ENCODE results near the gene BNIP3.
"Not testable (repeated sequence)": the region's sequence is repeated elsewhere in the genome, so short reads cannot be mapped to it uniquely, and the experiment has no call there.

BNIP3 gene

DNA sequence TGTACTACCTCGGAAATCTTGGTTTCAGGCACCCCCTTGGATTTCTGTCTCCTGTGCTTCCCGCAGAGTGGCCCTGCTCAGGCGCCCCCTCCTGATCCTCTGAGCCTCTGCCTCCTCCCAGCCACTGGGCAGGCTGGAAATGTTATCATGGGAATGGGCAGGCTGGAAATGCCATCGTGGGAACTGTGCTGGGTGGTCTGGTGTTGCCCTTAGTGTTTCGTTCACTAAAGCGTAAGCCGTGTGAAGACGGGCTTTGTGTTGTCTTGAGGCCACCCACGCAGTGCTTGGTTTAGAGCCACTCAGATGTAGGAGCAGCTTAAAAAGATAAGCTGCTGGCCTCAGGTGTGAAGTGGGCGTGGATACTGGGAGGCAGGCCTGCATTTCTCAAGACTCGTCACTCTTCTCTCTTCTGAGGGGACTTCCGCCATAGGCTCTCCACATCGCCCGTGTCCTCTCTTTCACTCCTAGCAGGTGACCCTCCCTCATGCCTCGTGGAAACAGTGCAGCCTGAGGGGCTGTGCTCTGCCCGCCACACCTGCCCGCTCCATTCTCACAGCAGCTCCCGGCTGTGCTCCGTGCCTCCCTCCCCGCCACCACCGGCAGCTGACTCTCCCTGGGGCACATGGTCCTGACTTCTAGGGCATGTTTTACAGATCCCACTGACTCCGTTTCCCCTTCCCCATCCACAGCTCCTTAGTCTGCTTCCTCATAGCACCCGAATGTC, 52.4 kb downstream of the BNIP3 start:
- no peak for DNase-seq (ENCODE audit: low spot score)

DNA sequence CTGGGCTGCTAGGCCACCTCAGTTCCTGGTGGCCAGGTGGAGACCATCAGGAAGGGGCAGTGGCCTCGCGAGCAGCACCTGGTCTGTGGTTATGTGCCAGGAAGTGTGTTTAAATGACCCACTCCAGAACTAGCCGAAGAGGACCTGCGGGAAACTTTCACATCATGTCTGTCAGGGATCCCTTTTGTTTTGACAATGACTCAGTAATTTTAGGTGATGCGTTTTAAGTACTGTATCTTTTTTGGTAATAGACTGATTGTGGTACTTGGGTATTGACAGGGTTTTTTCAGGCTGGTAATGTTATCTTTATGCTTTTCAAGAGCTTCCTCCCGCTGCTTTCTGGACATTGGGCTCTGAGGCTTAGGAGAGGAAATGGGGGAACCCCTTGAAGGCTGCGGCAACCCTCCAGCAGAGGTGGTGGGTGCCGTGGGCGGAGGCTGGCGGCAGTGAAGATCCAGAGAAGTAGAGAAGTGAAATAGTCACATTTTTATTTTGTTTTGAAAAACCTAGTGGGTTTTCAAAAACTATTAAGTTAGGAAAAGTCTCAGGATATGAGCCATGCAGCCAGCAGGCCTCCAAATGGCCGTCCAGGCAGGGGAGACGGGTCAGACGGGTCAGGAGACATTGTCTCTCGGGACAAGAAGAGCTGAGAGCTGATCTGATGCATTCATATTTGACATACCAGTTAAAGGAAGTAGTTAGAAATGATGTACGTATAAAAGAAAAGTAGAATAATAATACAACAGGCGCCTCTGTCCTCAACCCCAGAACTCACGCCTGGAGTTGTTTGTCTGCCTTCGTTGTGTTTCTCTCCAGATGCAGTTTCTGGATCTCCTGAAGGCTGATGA, 53.3 kb downstream of the BNIP3 start:
- peak; percentile 7 for DNase-seq (ENCODE audit: low spot score)

DNA sequence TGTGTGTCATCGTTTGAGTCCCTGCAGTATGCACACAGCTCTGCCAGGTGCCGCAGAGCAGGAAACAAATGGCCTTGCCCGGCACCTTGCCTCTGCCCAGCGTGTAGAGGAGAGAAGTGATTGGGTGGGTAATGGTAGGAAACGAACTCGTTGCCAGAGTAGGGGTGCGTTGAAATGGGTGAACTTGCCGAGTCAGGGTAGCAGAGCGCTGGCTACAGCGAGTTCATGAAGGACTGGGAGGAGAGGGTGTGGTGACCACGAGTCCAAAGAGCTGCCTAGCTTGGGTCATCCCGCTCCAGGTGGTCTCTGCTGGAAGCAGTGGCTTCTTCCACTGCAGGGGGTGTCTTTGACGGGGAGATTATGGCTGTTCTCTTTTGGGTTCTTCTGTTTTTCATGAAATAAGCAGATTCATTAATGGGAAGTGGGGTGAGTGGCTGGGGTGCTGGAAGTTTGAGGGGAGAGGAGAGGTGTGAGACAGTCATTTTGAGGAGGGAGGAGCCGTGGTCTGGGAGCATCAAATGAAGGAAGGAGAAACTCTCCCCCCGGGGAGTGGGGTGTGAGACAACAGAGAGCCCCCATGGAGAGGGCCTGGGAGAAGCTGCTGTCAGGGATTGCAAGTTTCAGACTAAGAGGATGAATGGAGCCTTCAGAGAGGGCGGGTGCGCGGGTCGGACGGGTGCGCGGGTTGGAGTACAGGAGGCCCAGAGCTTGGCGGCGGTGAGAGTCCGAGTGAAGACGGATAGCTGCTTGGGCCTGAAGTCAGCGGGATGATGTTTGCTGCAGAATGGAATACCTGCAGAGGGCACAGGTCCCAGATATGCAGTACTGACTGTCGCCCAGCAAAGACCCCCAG, 54.8 kb downstream of the BNIP3 start:
- no peak for DNase-seq (ENCODE audit: low spot score)

DNA sequence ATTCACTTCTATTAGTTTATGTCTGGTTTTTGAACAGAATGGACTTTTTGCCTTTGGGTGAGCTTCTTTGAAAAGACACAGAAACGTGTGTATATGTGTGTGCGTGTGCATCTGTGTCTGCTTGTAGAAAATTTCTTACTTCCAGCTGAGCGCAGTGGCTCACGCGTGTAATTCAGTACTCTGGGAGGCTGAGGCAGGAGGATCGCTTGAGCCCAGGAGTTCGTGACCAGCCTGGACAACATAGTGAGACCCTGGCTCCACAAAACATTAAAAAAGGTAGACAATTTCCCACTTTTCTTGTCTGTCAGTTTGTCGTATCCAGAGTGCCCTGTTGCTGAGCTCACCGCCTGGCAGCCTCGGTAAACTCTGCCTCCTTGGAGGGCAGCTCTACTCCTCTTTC, 55.5 kb downstream of the BNIP3 start:
- no peak for DNase-seq (ENCODE audit: low spot score)

DNA sequence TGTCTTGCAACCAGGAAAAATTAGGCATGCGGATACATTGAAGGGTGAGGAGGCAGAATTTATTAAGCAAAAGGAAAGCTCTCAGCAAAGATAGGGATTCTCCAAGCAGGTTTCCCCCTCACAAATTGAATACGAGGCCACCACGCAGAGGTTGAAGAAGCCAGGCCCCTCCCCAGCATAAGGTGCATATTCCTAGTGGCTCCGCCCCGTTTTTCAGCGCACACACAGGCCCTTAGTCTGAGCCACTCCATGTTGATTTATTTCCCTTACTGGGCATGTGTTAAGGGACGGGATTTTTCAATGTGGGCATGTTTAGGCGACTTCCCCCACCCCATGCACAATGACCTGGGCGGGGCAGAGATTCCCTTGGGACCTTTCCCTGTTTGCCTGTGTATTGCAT, 56.0 kb downstream of the BNIP3 start:
- DNase-seq (ENCODE audit: low spot score): no peak

DNA sequence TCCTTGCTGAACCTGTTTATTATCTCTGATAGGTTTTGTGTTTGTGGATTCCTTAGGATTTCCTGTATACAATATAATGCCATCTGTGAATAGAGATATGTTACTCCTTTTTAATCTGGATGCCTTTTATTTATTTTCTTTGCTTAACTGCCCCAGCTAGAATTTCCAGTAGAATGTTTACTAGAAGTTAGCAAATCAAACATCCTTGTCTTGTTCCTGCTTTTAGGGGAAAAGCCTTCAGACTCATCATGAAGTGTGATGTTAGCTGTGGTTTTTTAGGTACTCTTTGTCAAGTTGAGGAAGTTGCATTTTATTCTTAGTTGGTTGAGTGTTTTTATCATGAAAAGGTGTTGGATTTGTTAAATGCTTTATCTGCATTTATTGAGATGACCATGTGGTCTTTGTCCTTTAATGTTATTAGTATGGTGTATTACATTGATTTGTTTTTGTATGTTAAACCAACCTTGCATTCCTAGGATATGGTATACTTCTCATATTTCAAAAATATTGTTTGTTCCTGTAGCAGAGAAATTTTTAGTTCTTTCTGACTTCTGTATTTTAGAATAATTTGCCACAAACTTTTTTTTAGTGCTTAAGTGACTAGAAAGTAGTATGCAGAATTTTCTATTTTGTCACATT, 56.6 kb downstream of the BNIP3 start:
- no peak for DNase-seq (ENCODE audit: low spot score)

DNA sequence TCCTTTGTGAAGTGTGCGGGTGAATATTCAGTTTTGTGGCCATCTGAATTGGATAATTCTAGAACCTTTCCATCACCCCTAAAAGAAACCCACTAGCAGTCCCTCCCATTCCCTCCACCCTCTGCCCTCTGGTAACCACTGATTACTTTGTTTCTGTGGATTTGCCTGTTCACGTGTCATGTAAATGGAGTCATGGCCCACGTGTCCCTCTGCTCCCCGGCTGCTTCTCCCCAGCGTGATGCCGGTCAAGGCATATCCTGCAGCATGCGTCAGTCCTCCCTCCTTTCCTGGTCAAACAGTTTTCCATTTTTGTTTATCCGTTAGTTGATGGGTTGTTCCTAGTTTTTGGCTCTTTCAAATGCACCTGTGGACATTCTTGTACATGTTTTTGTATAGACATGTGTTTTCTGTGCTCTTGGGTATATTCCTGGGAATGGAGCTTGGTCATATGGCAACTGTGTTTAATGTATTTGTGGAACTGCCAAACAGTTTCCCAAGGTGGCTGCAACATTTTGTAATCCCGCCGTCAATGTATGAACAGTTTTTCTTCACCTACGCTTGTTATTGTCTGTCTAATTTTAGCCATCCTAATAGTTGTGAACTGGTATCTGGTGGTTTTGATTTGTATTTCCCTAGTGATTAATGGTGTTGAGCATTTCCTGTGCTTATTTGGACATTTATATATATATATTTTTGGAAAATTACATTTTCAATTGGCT, 58.5 kb downstream of the BNIP3 start:
- DNase-seq (ENCODE audit: low spot score): no peak

DNA sequence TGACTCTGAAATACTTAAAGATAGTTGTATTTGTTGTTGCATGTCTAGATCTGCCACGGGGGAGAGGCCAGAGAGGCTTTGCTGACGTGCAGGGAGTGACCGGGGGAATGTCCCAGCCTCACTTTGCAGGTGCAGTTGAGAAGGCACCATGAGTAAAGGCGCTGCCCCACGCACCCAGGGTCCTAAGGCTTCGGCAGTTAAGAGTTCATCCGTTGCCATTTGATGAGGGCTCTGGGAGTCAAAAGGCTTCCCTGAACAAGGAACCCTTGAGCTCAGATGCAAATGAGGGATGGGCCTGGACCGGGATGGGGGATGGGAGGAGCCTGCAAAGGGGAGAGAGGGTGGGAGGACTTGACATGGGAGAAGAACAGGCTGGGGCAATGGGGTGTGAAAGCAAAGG, 60.5 kb downstream of the BNIP3 start:
- DNase-seq (ENCODE audit: low spot score): no peak

DNA sequence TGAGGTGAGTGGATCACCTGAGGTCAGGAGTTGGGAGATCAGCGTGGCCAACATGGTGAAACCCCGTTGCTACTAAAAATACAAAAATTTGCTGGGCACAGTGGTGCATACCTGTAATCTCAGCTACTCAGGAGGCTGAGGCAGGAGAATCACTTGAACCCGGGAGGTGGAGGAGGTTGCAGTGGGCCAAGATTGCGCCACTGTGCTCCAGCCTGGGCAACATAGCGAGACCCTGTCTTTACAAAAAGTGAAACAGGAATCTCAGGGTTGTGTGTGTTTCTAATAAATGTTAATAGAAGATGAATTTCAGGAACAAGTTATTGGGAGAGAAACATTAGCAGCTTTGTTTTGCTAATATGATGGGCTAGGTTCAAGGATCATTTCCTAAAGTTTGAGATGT, 61.0 kb downstream of the BNIP3 start:
- no peak for DNase-seq (ENCODE audit: low spot score)

DNA sequence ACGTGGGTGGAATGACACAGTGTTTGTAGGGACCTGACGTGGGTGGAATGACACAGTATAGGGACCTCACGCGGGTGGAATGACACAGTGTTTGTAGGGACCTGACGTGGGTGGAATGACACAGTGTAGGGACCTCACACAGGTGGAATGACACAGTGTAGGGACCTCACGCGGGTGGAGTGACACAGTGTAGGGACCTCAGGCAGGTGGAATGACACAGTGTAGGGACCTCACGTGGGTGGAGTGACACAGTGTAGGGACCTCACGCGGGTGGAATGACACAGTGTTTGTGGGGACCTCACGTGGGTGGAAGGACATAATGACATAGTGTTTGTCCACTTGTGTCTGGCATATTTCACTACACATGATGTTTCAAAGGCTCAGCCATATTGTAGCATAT, 61.6 kb downstream of the BNIP3 start:
- DNase-seq (ENCODE audit: low spot score): no peak

DNA sequence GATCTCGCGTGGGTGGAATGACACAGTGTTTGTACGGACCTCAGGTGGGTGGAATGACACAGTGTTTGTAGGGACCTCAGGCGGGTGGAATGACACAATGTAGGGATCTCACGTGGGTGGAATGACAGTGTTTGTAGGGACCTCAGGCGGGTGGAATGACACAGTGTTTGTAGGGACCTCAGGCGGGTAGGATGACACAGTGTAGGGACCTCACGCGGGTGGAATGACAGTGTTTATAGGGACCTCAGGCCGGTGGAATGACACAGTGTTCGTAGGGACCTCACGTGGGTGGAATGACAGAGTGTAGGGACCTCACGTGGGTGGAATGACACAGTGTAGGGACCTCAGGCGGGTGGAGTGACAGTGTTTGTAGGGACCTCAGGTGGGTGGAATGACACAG, 62.3 kb downstream of the BNIP3 start:
- DNase-seq (ENCODE audit: low spot score): not testable (repeated sequence)

All from CD4-positive, alpha-beta T cell treated with Interleukin-15 for 4 hours (primary cell).